ENCODE data around the gene IPO8.

IPO8 gene

GRCh38 chr12:30692470-30692869 is 3.2 kb downstream of the IPO8 start:
- no peak for DNase-seq (ENCODE audit: low read depth)
- no peak overlapping the region for H3K4me3 ChIP-seq (replicated peaks; ENCODE audit: low read depth, low read length)
- no peak for TF ChIP-seq CTCF (IDR thresholded peaks at IDR 0.05; ENCODE audit: low read length, missing control alignments)

GRCh38 chr12:30691122-30691879 is 4.4 kb downstream of the IPO8 start:
- no peak overlapping the region for H3K4me3 ChIP-seq (replicated peaks; ENCODE audit: low read depth, low read length)
- TF ChIP-seq CTCF (IDR thresholded peaks at IDR 0.05; ENCODE audit: low read length, missing control alignments): no peak
- peak; percentile 74 for DNase-seq (ENCODE audit: low read depth)

- TF ChIP-seq CTCF (IDR thresholded peaks at IDR 0.05; ENCODE audit: low read length, missing control alignments): no peak
- DNase-seq (ENCODE audit: low read depth): peak; percentile 35
- no peak overlapping the region for H3K4me3 ChIP-seq (replicated peaks; ENCODE audit: low read depth, low read length)
Measured at GRCh38 chr12:30687265-30687986, 8.2 kb downstream of the IPO8 start.

GRCh38 chr12:30679241-30679640 is 16.4 kb downstream of the IPO8 start:
- no peak for DNase-seq (ENCODE audit: low read depth)
- TF ChIP-seq CTCF (IDR thresholded peaks at IDR 0.05; ENCODE audit: low read length, missing control alignments): no peak
- no peak overlapping the region for H3K4me3 ChIP-seq (replicated peaks; ENCODE audit: low read depth, low read length)

- TF ChIP-seq CTCF (IDR thresholded peaks at IDR 0.05; ENCODE audit: low read length, missing control alignments): no peak
- no peak overlapping the region for H3K4me3 ChIP-seq (replicated peaks; ENCODE audit: low read depth, low read length)
- no peak for DNase-seq (ENCODE audit: low read depth)
Measured at GRCh38 chr12:30678221-30678620, 17.4 kb downstream of the IPO8 start.

- no peak for TF ChIP-seq CTCF (IDR thresholded peaks at IDR 0.05; ENCODE audit: low read length, missing control alignments)
- DNase-seq (ENCODE audit: low read depth): no peak
- no peak overlapping the region for H3K4me3 ChIP-seq (replicated peaks; ENCODE audit: low read depth, low read length)
Measured at GRCh38 chr12:30661210-30661609, 34.5 kb downstream of the IPO8 start.
